HG03558 (cell line): ENCODE data around the gene ABCA5.

Source experiments
- ATAC-seq: cut with Tn5 transposase; IDR thresholded peaks from one replicate; pipeline ENCODE4 v1.9.1; 2021; ENCODE audit warnings: moderate number of reproducible peaks; ENCODE audit not compliant: unreplicated experiment; ENCODE audit errors: extremely low read depth

The ABCA5 gene

DNA sequence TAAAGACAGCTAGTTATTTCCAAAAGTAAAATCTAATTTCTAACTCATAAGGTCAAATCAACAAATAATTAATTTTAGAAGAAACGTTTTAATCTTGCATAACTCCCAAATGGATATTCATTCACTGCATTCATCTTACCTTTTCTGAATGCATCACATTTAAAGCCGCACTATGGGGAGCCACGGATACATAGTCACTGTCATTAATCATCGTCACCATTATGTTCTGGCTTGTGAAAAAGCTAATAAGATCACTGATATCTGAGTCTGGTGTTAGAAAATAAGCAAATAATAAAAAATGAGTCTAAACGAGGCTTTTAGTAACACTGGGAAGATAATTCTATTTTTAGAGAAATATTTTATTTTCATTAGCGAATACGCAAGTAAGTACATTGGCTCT lies 55.9 kb downstream of the ABCA5 start:
- ATAC-seq: no peak

DNA sequence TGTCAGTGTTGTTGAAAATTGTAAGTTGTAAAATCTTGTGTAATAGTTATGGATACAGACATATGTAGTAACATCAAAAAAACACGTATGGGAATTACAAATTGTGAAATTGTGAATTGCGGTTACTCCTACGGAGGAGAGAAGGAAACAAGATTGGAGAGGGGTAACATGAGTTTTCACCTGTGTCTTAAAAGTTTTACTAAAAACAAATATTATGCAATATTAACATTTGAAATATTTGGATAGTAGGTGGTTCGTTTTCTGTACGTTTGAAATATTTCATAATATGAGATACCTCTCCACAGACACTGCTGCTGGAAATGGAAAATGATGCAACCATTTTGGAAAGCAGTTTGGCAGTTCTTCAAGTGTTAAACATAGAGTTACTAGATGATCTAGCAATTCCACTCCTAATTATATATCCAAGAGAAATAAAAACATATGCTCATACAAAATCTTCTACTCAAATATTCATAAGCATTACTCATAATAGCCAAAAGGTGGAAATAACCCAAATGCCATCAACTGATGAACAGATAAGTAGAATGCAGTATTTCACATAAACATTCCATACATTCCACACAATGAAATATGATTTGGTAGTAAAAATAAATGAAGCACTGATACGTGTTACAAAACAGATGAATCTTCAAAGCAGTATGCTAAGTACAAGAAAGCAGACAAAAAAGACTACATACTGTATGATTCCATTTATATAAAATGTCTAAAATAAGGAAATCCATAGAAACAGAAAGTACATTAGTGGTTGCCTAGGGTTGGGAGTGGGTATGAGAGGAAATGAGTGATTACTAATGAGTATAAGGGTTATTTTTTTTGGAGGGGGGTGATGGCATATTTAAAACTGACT lies 57.6 kb downstream of the ABCA5 start:
- ATAC-seq: no peak

DNA sequence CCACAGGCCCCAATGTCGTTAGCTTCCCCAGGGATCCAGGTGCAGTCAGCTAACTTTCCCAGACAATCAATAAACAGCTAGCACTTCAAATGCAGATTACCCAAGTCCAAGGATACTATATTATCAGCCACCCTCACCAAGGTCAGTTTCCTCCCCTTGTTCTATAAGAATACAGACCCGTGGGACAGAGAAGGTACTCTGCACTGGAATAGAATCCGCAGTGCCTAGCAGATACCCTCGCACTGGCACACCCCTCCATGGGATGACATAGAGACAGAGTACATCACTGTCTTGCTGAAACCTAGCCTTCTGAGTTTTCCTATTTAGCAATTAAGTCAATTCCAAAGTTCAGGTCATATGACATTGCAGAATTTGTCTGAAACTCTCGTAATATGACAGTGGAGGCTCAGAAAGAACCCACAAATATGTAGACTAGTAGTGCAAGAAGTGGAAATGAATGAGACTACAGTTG lies 58.4 kb downstream of the ABCA5 start:
- no peak for ATAC-seq

DNA sequence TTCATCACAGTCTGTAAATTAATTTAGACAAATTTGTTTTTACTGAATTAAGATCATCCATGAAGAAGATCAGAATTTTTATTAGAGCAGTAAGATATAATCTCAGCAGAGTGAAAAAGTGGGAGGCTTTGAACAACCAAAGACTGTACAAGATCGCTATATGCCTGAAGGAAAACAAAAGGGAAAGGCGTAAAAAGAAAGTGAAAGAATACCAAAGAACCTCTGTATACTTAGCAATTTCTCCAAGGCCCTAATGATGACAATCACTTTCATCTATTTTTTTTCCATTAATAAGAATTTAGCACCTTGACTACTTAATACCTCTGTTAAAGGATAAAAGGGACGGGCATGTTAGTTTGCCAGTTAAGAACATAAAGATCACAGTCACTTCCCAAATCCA lies 59.7 kb downstream of the ABCA5 start:
- ATAC-seq: no peak

DNA sequence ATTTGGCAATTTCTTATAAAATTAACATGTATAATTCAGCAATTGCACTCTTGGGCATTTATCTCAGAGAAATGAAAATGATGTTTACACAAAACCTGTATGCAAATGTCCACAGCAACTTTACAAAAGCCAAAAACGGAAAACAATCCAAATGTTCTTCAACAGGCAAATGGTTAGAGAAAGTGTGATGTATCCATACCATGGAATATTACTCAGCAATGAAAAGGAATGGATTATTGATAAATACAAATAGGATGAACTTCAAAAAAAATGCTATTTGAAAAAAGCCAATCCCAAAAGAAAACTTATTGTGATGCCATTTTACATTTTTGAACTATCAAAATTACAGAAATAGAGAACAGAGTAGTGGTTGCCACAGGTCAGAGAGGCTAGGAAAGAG lies 61.1 kb downstream of the ABCA5 start:
- ATAC-seq: no peak

DNA sequence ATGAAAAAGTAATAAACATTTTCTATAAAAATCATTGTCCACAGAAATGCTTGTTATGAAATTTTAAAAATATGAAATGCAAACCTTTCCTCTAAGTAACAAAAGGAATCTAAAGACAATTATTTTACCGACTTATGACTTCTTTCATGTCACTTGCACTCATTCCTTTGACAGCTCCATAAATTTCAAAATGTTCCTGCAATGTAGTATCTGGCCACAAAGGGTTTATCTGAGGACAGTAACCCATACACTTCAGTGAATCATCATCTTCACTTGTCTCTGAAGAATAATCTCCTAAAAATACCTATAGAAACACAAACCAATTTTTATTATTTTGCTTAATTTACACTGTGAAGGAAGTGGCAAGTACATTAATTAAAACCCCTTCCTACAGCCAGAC lies 72.7 kb downstream of the ABCA5 start:
- no peak for ATAC-seq

DNA sequence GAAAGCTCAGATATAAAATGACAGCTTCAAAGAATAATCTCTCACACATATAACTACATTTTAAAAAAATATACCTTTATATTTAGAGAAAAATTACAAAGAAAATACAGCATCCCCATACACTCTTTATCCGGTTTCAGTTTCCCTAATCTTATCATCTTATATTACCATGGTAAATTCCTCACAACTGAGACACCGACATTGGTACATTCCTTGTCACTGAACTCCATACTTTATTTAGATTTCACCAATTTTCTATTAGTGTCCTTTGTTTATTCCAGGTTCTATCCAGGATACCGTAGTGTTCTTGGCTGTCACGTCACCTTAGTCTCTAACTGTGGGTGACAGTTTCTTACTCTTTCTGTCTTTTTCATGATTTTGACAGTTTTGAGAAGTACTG lies 76.3 kb downstream of the ABCA5 start:
- ATAC-seq: no peak

DNA sequence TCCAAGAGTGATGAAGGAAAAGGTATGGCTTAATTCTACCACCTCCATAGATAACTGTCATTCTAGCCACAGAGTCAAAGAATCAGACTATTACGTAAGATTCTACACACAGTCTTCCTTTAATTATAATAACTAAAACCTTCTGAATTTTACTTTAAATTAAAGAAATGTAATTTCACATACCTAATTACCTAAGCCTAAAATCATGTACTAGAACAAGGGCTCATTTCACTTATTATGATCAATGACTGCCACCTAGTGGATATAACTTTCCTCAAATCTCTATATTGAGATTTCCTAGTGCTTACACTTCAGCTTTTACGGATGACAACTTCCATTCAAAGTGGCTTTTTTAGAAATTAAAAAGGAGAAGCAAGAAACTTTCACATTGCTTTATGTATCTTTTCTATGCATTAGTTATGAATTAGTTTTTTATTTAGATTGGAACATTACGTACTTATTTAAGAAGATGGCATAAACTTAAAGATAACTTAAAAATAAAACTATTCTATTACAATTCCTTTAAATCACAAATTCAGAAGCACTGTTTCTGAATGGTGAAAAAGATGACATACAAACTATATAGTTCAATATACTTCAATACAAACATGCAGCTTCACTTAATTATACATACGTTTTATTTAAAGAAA lies 80.1 kb downstream of the ABCA5 start:
- ATAC-seq: no peak

DNA sequence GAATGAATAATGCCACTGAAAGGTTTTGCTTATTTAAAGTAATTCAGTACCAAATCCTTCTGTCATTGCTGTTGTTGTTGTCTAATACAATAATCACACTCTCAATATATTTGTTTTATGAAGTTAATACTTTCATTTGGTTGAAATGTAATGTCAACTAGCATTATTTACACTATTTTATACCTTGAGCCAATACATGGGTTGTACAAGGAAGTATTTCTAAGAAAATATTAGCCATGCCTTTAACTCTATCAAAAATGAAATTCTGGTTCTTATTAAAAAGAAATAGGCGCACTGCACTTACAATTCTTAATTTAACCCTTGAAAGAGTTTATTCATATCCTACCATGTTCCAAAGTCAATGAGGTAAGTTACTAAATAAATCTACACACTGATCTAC lies 80.7 kb downstream of the ABCA5 start:
- ATAC-seq: no peak

DNA sequence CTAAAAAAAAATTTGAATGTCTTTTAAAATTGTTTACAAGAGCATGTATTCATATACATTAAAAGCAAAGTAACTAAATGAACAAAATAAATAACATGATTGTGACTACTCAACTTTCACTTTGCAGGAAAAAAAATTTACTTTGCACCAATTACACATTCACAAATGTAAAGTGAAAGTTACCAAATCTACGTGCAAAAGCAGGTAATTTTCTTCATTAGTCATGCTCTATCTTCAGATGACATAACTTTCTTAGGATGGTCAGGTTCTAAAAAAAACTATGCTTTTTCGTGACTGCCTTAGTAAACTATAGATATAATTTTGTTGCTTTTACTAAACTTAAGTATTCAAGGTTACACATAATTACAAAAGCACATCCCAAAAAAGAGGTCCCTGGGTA lies 81.3 kb downstream of the ABCA5 start:
- no peak for ATAC-seq

DNA sequence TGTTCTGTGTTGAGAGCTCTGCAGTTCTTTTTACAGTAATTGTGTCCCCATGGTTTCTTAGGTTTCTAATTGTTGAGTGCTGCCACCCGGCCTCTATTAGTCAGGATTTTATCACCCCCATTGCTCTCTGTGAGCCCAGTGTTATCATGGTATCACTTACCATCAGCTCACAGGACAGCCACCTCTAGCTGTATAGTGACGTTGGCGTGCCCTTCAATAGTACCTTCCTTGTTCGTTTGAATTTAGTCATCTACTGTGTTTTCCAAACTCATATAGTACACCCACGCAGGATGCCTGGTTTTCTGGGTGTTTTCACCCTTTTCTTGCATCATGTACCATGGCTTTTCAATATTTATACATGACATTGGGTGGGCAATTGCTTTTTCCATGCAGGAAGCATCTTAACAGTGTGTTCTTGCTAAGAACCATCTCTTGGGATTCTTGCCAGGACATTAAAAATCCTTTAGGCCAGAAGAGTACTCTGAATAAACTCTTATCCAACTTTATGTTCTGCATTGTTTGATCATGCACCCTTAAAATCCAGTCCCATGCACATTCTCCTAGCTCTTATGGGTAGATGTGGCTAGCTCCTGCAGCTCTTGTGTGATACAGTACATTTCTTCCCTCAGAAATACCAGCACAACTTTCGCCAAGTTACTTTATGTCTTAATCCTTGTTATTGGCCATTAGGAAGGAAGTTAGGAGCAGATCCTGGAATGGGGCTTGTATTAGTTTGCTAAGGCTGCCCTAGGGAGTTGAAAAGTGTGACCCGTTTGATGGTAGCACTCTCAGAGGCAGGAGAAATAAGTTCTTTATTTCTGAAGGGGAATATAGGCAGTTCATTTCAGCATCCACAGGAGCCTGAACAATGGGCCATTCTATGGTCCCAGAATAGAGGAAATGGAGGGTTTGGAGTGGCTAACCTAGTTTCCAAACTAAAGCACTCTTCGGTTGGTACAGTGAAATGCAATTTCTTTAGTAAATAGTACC lies 87.0 kb downstream of the ABCA5 start:
- no peak for ATAC-seq

DNA sequence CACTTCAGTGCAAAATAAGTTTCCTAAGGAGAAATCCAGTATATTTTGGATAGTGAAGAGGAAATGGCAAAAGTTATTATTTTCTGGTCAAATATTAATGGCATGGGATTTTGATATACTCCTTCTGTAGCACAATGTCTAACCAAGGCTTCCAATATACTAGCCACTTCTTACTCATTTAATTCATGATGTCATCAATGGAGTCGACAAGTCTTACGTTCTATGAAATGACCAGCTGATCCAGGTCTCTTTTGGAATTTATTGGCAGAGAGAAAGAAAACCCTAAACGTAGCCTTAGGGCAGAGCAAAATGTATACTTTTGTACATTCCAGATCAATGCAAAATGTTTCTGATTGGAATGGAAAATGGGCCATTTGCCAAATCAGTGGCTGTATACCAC lies 90.0 kb downstream of the ABCA5 start:
- ATAC-seq: no peak

DNA sequence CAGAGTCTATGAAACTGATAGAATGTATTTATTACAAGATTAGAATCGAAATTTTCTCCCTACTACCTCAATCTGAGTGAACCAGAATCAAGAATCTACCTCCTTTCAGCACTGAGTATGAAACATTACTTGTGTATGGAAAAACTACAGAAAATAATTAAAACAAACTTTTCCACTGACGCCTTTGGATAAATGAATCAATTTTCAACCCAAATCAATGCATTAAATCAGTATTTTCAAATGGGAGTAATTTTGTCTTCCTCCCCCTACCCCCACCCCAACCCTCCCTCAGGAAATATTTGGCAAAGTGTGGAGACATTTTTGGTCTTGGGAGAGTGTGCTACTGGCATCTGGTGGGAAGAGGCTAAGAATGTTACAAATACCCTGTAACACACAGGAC lies 90.5 kb downstream of the ABCA5 start:
- ATAC-seq: no peak

DNA sequence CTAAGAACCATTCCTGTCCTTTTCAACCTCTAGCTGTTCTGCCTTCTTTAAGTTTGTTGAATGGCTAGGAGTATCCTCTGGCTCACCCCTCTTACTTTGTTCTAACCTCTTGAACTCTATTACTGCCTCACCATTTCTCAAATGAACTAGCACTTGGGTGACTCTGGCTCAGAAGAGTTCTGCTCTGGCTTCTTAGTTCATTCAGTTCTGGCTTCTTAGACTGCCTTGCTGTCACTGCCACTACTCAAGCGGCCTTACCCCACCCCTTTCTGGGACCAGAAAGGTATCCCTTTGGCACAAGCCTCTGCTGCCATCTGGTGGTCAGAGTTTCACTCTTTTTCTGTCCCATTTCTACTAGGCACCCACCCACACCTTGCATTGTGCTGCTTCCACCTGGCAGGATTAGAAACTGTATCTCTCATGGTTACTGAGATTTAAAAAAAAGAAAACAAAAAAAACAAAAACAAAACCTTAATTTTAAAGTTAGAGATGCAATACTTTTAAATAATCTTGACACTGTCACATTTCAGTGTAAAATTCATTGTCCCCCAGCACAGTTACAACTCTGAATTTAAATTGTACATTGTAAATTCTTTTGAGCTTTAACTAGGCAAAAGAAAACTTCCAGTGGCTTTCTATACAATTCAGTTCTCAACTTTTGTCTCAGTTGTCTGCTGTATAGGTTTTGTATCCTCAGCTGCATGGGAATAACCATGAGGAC lies 91.4 kb downstream of the ABCA5 start:
- ATAC-seq: peak; percentile 80

DNA sequence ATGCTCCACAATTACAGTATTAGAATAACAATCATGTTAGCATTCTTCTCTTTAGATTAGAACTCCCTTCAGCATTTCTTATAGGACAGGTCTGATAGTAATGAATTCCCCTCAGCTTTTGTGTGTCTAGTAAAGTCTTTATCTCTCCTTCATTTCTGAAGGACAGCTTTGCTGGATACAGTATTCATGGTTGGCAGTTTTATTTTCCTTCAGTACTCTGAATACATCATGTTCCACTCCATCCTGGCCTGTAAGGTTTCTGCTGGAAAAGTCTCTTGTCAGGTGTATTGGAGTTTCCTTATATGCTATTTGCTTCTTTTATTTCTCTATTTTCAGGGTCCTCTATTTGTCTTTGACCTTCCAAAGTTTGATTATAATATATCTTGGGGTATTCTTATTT lies 94.3 kb downstream of the ABCA5 start:
- no peak for ATAC-seq

DNA sequence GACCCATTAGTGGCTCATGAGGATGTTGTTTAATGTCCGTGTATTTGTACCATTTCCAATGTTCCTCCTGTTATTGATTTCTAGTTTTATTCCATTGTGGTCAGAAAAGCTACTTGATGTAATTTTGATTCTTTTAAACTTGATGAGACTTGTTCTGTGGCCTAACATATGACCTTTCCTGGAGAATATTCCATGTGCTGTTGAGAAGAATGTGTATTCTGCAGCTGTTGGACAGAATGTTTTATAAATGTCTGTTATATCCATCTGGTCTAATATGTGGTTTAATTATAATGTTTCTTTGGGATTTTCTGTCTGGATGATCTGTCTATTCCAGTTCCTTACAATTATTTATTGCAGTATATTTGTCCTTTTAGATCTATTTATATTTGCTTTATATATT lies 95.4 kb downstream of the ABCA5 start:
- no peak for ATAC-seq

DNA sequence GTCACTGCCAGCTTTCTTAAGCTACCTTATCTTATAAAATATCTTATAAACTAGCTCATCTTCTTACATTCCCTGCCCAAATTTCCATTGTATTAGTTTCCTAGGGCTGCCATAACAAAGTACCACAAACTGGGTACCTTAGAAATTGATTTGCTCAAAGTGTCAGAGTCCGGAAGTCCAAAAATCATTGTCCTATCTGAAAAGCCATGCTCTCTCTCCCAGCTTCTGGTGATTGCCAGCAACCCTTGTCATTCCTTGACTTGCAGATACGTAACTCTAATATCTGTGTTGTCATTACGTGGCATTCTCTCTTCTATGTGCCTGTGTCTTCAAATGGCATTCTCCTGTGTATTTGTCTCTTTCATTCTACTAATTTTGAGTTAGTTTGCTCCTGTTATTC lies 96.0 kb downstream of the ABCA5 start:
- no peak for ATAC-seq

DNA sequence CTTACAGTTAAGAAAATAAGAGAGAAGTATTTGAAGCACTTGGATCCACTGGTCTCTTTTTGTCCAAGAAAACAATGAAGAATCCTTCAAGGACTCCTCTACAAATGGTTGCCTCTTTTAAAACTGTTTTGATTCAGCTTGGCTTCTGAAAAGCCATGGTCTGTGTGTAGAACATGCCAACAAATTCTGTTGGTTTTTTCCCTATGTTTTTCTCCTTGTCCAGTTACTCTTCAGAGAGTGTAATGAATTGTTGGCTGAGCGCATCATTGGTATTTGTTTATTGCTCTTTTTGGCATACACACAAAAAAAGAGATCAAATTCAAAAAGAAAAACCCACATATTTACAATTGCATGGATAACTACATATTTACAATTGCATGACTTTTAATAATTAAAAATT lies 98.4 kb downstream of the ABCA5 start, which contains the start of gene ABCA10:
Gene ABCA10 (minus strand): TSS at position 249 of the 400 bp plus-strand sequence. CDS start 3,466 bp downstream, outside the sequence.
- ATAC-seq: no peak

DNA sequence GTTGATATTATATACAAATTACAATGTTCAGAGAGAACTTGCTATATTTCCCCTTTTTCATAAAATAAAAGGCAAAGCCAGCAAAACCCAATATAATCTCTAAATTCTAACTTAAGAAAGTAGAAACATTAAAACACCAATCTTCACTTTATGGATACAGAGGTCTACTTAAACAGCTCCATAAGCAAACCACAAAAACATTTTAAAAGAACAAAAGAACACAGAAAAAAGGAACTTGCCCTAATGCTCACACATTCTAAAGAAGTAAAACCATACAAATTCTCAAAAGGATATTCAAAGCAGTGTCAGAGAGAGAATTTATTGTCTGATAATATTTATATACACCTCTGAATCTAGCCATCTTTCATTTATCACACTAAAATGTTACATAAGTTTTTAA lies 98.9 kb downstream of the ABCA5 start:
- ATAC-seq: no peak

DNA sequence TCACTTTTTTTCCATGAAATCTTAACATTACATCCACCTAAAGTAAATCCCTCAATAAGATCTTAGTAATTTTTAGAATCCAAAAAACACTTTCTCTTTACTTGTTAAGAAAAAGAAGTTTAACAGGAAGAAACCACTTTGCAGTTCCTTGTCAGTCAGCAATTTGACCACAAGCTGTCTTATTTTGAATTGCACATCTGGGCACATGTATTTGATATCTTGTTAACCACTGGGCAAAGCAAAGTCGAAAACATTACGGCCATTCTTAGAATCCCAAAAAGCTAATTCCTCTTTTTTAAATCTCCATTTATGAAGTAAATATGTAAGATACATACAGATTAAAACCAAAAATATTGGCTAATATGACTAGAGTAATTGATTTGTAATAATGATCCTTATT lies 99.4 kb downstream of the ABCA5 start:
- ATAC-seq: no peak
